ENCODE results near the gene MACF1. TPM values are rescaled to one million over a fixed set of nuclear protein-coding genes. Genes with fewer than 3 reads are reported as not detected.

Gene MACF1
- total and polyA plus RNA-seq, 2 of the 13 experiments (the other 11 are each of a cell fraction or from before 2014, with no cell fraction given): 36.7 to 65.4 TPM

DNA sequence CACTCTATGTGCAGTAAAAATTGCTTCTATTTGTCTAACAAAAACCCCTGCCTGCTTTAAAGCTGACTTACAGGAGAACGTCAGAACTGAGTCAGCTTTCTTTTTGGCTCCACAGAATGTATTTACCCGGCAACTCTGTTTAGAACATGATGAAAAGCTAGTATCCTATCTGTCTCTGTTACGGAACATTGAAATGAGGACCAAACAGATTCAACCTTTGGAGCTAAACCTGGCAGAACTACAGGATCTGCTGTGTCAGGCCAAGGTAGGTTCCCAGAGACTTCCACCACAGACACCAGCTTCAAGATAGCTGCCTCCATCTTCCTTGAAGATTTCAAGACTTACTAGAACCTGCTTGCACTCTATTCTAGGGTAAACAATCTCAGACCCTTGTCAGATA is 132.6 kb downstream of the MACF1 start:
- CTCF ChIA-PET (ENCODE audit: low intra/inter-chr PET ratio, low total read pairs): no interaction called here

DNA sequence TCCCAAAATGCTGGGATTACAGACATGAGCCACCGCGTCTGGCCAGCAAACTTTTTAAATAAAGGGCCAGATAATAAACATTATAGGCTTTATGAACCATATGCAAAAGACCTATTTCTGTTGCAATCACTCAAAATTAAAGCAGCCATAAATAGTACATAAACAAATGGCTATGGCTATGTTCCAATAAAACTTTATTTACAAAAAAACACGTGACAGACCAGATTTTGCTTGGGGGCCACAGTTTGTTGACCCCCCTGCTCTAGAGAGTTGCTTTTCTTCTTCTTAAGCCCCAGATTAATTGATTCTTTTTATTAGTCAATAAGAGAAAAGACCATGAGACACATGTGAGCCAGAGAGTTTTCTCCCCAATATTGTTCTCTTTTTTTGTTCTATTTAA is 138.3 kb downstream of the MACF1 start:
- H3K79me2 ChIP-seq (ENCODE audit: insufficient read depth, low read length): no peaks in the 10 kb centered on the region
- no peak overlapping the region for H3K4me3 ChIP-seq (replicated peaks in 1 of 3; ENCODE audit: insufficient read depth in 1 of 3, low read depth in 2 of 3, low read length in 3 of 3)
- in situ Hi-C loops (cut with HindIII; ENCODE audit: extremely low pct_ligation_motif_present, low pct_unique_long_range_greater_than_20kb) (no loop called here), intact Hi-C loops (cut with micrococcal nuclease; ENCODE audit: unreplicated experiment) (no loop called here)
- H3K27me3 ChIP-seq (ENCODE audit: control insufficient read depth in 1 of 2, insufficient read depth in 2 of 2, low read length in 2 of 2): no peaks in the 10 kb centered on the region
- ChIA-PET CTCF (ENCODE audit: low intra/inter-chr PET ratio, low total read pairs) (no interaction called here), POLR2A (no interaction called here)
- no peaks in the 10 kb centered on the region for H3K9me3 ChIP-seq (ENCODE audit: low read length)
- H3K36me3 ChIP-seq (replicated peaks in 1 of 2; ENCODE audit: control insufficient read depth in 1 of 2, insufficient read depth in 2 of 2, low read length in 2 of 2): peaks cover 13 to 55% of the 10 kb centered on the region in 2 experiments
- no peak overlapping the region for H2AFZ ChIP-seq (ENCODE audit: low read length)
- no peak for FAIRE-seq
- H3K27ac ChIP-seq (ENCODE audit: extremely low read length, insufficient read depth, low read length): no peak overlapping the region
- H4K20me1 ChIP-seq (ENCODE audit: insufficient read depth, low read length): no peaks in the 10 kb centered on the region
- 97% methylated on average over 3 of the region's 3 CpGs for WGBS (ENCODE audit: low lambda C conversion rate)
- no peak for ATAC-seq
- BruUV-seq (replicated peaks): no TSS peak
- DNase-seq (ENCODE audit: low spot score): no peak
- H3K4me2 ChIP-seq (ENCODE audit: low read depth, low read length): no peak overlapping the region
- H3K4me1 ChIP-seq (ENCODE audit: insufficient read depth, low read length): no peaks in the 10 kb centered on the region
- H3K9ac ChIP-seq (ENCODE audit: insufficient read depth, low read depth, low read length): no peak overlapping the region
- TF ChIP-seq, protein P1, sequence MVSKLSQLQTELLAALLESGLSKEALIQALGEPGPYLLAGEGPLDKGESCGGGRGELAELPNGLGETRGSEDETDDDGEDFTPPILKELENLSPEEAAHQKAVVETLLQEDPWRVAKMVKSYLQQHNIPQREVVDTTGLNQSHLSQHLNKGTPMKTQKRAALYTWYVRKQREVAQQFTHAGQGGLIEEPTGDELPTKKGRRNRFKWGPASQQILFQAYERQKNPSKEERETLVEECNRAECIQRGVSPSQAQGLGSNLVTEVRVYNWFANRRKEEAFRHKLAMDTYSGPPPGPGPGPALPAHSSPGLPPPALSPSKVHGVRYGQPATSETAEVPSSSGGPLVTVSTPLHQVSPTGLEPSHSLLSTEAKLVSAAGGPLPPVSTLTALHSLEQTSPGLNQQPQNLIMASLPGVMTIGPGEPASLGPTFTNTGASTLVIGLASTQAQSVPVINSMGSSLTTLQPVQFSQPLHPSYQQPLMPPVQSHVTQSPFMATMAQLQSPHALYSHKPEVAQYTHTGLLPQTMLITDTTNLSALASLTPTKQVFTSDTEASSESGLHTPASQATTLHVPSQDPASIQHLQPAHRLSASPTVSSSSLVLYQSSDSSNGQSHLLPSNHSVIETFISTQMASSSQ (IDR thresholded peaks at IDR 0.05; ENCODE audit: low read depth): no peak
- TF ChIP-seq, protein P1 (CRISPR knock-in tag; IDR thresholded peaks at IDR 0.05; ENCODE audit: borderline replicate concordance): no peak
- no peak for TF ChIP-seq GATA4 (IDR thresholded peaks at IDR 0.05; ENCODE audit: borderline replicate concordance, low read depth)
- TF ChIP-seq NR2F1 (CRISPR knock-in tag; IDR thresholded peaks at IDR 0.05): no peak
- TF ChIP-seq NAIF1 (CRISPR knock-in tag; IDR thresholded peaks at IDR 0.05; ENCODE audit: borderline replicate concordance): no peak
- TF ChIP-seq SP1 (IDR thresholded peaks at IDR 0.05): no peak
- TF ChIP-seq SP1 (CRISPR knock-in tag; IDR thresholded peaks at IDR 0.05): no peak
- no peak for TF ChIP-seq CHD2 (IDR thresholded peaks at IDR 0.05; ENCODE audit: low read depth, low read length)
- no peak for TF ChIP-seq PHF5A (CRISPR knock-in tag; IDR thresholded peaks at IDR 0.05; ENCODE audit: low read depth, unreplicated experiment)
- no peak for TF ChIP-seq LCORL (IDR thresholded peaks at IDR 0.05)
- no peak for TF ChIP-seq LCORL (CRISPR knock-in tag; IDR thresholded peaks at IDR 0.05)
- TF ChIP-seq HOXD1 (CRISPR knock-in tag; IDR thresholded peaks at IDR 0.05): no peak

More for the DNA sequence above, 132.6 kb downstream of the MACF1 start:
- no TSS peak for BruUV-seq (replicated peaks)
- Histone ChIP-seq H3K27ac (ENCODE audit: extremely low read length, insufficient read depth, low read length) (no peak overlapping the region), H3K27me3 (ENCODE audit: control insufficient read depth in 1 of 2, insufficient read depth in 2 of 2, low read length in 2 of 2) (no peaks in the 10 kb centered on the region), H3K4me3 (replicated peaks in 1 of 3; ENCODE audit: insufficient read depth in 1 of 3, low read depth in 2 of 3, low read length in 3 of 3) (no peak overlapping the region), H3K4me1 (ENCODE audit: insufficient read depth, low read length) (no peaks in the 10 kb centered on the region), H3K36me3 (replicated peaks in 1 of 2; ENCODE audit: control insufficient read depth in 1 of 2, insufficient read depth in 2 of 2, low read length in 2 of 2) (peaks cover 9 to 57% of the 10 kb centered on the region in 2 experiments), H2AFZ (ENCODE audit: low read length) (no peak overlapping the region), H3K79me2 (ENCODE audit: insufficient read depth, low read length) (no peaks in the 10 kb centered on the region), H4K20me1 (ENCODE audit: insufficient read depth, low read length) (no peaks in the 10 kb centered on the region), H3K4me2 (ENCODE audit: low read depth, low read length) (no peak overlapping the region), H3K9ac (ENCODE audit: insufficient read depth, low read depth, low read length) (no peak overlapping the region), H3K9me3 (ENCODE audit: low read length) (no peaks in the 10 kb centered on the region)
- FAIRE-seq: no peak
- no peak for ATAC-seq
- in situ Hi-C loops (cut with HindIII; ENCODE audit: extremely low pct_ligation_motif_present, low pct_unique_long_range_greater_than_20kb): no loop called here
- TF ChIP-seq SALL2 (CRISPR knock-in tag; IDR thresholded peaks at IDR 0.05): no peak
- TF ChIP-seq SP5 (CRISPR knock-in tag; IDR thresholded peaks at IDR 0.05; ENCODE audit: borderline replicate concordance, low read depth): no peak
- TF ChIP-seq POLR2A (IDR thresholded peaks at IDR 0.05; ENCODE audit: insufficient read depth in 1 of 2, low read depth in 2 of 2, low read length in 2 of 2): no peak
- TF ChIP-seq, protein P2, sequence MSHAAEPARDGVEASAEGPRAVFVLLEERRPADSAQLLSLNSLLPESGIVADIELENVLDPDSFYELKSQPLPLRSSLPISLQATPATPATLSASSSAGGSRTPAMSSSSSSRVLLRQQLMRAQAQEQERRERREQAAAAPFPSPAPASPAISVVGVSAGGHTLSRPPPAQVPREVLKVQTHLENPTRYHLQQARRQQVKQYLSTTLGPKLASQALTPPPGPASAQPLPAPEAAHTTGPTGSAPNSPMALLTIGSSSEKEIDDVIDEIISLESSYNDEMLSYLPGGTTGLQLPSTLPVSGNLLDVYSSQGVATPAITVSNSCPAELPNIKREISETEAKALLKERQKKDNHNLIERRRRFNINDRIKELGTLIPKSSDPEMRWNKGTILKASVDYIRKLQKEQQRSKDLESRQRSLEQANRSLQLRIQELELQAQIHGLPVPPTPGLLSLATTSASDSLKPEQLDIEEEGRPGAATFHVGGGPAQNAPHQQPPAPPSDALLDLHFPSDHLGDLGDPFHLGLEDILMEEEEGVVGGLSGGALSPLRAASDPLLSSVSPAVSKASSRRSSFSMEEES (CRISPR knock-in tag; IDR thresholded peaks at IDR 0.05): no peak
- no peak for TF ChIP-seq DNMT3B (CRISPR knock-in tag; conservative IDR thresholded peaks at IDR 0.05)
- intact Hi-C loops (cut with micrococcal nuclease; ENCODE audit: unreplicated experiment): no loop called here
- WGBS (ENCODE audit: low lambda C conversion rate): 98% methylated on average over 3 of the region's 3 CpGs
- DNase-seq (ENCODE audit: low spot score): no peak
- POLR2A ChIA-PET: no interaction called here

All from HepG2 (cell line).